SK-N-MC (cell line): ENCODE data around the gene ANKRD17.

Experiments used
- EZH2 ChIP-seq: fragments of 200-600 bp; sonication (generic); IDR thresholded peaks from one replicate; pipeline ENCODE4 v1.6.1; 2017; ENCODE audit warnings: antibody characterized with exemption
- FOXP2 ChIP-seq: optimal IDR thresholded peaks from 2 replicates; pipeline ENCODE3; 2011; ENCODE audit warnings: mild to moderate bottlenecking, moderate library complexity; ENCODE audit not compliant: insufficient read depth; ENCODE audit errors: extremely low read length, control extremely low read depth
- POLR2AphosphoS5 ChIP-seq: IDR thresholded peaks from 2 replicates; pipeline ENCODE4 v1.6.1; 2012; ENCODE audit warnings: mild to moderate bottlenecking, low read depth, low read length, borderline replicate concordance

GRCh38 chr4:73236151-73236550, 22.4 kb downstream of the ANKRD17 start:
- TF ChIP-seq POLR2AphosphoS5 (no peak), EZH2 (no peak), FOXP2 (no peak)
